Activated T-cell treated with anti-CD3 and anti-CD28 coated beads, Interleukin-2, amount 50 U/mL, for 24 hours (primary cell): ENCODE measurements around the gene HBEGF.

Source experiments
- DNase-seq: peaks from one replicate; pipeline ENCODE4 v3.0.0-alpha.2; 2020
- H3K27ac Mint-ChIP-seq: 2 replicates; pipeline ENCODE4 v1.8.0; 2020; ENCODE audit warnings: mild to moderate bottlenecking, mixed read lengths
- H3K27me3 Mint-ChIP-seq: 2 replicates; pipeline ENCODE4 v1.8.0; 2020; ENCODE audit warnings: mixed read lengths
- H3K36me3 Mint-ChIP-seq: 2 replicates; pipeline ENCODE4 v1.8.0; 2020; ENCODE audit warnings: low read depth, mixed read lengths
- H3K4me1 Mint-ChIP-seq: 2 replicates; pipeline ENCODE4 v1.8.0; 2020; ENCODE audit warnings: low read depth, mixed read lengths
- H3K4me3 Mint-ChIP-seq: 2 replicates; pipeline ENCODE4 v1.8.0; 2020; ENCODE audit warnings: mild to moderate bottlenecking, moderate library complexity, mixed read lengths
- H3K9me3 Mint-ChIP-seq: 2 replicates; pipeline ENCODE4 v1.8.0; 2020; ENCODE audit warnings: mixed read lengths

HBEGF gene

DNA sequence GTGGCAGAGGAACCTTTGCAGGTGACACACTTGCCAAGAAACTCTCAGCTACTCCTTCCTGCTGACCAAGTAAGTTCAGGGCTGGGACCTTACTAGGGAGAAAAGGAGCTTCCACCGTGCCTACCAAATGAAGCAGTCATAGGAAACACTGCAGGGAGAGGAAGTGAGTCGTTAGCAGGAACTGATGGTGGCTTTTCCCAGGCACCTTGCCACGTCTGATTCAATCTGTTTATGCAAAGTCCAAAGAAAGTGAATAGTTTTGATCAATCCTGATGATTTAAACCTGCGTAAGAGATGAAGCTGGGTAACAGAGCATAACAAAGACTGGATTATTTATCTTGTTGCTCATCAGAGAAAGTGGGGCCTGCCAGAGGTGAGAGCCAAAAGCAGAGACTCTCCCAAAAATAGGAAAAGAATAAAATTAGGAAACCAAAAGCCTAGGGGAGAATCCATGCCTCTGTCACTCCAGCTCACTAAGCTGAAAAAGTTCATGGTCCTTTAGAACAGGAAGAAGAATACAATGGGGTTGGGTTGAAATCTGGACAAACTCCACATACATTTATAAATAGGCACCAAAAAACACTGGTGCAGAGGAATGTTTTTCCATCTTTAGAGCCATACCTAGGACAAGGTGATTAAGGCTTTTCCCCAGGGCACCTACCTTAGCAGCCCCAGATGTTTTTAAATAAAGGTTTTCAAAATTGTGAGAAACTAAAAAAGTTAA lies 34.2 kb downstream of the HBEGF start:
- no peak overlapping the region for H3K27ac Mint-ChIP-seq

DNA sequence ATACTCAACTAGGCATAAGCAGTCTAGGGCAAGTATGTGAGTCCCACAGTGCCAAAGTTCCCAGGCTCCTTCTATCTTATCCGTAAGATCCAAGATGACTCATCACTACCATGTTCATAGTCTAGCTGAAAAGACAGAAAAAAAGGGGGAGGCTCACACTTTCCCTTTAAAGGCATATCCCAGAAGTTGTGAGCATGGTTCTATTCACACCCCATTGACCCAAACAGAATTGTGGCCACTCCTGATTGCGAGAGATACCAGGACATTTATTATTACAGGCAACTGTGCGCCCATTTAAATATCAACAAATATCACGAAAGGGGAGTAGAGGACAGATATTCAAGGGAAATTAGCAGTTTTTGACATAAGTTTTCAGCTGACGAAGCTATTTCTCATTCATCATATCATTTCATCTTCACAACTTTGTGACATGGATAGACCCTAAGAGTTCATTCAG lies 35.4 kb downstream of the HBEGF start:
- Mint-ChIP-seq H3K27ac (no peak overlapping the region), H3K9me3 (no peaks in the 10 kb centered on the region), H3K4me3 (no peak overlapping the region), H3K27me3 (no peaks in the 10 kb centered on the region), H3K4me1 (peaks cover 4% of the 10 kb centered on the region), H3K36me3 (no peaks in the 10 kb centered on the region)
- no peak for DNase-seq

More for the DNA sequence above, 34.2 kb downstream of the HBEGF start:
- no peaks in the 10 kb centered on the region for H3K9me3 Mint-ChIP-seq
- no peak overlapping the region for H3K4me3 Mint-ChIP-seq
- DNase-seq = no peak
- H3K27me3 Mint-ChIP-seq = no peaks in the 10 kb centered on the region
- peaks cover 4% of the 10 kb centered on the region for H3K4me1 Mint-ChIP-seq
- H3K36me3 Mint-ChIP-seq = no peaks in the 10 kb centered on the region

GRCh38 chr5:140310434-140310833 lies 36.0 kb downstream of the HBEGF start:
- Mint-ChIP-seq H3K27me3 (no peaks in the 10 kb centered on the region), H3K36me3 (no peaks in the 10 kb centered on the region), H3K27ac (no peak overlapping the region), H3K4me1 (peaks cover 4% of the 10 kb centered on the region), H3K9me3 (no peaks in the 10 kb centered on the region), H3K4me3 (no peak overlapping the region)
- DNase-seq = no peak

DNA sequence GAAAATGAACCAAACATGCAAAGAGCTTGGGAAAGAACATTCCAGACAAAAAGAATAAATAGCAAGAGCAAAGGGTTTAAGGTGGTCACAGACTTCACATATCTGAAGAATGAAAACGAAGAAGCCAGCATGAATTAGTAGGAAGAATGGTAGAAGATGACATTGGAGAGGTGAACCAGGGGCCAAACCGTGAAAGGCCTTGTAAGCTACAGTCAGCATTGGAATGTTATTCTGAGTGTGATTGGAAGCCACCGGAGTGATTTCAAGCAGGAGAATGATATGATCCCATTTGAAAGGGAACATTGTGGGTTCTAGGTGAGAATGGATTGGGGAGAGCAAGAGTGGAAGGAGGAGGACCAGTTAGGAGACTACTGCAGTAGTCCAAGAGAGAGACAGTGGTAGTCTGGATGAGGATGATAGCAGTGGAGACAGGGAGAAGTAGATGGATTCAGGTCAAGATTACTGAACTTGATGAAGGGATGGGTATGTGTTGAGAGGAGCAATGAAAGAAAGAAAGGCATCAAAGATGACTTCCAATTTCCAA lies 36.6 kb downstream of the HBEGF start:
- DNase-seq = no peak
- Mint-ChIP-seq H3K4me3 (no peak overlapping the region), H3K9me3 (no peaks in the 10 kb centered on the region), H3K27me3 (no peaks in the 10 kb centered on the region), H3K36me3 (no peaks in the 10 kb centered on the region), H3K27ac (no peak overlapping the region), H3K4me1 (peaks cover 4% of the 10 kb centered on the region)

GRCh38 chr5:140305471-140305870 lies 40.9 kb downstream of the HBEGF start:
- no peak for DNase-seq
- Mint-ChIP-seq H3K27ac (no peak overlapping the region), H3K9me3 (no peaks in the 10 kb centered on the region), H3K4me1 (peaks cover 23% of the 10 kb centered on the region), H3K27me3 (no peaks in the 10 kb centered on the region), H3K36me3 (peaks cover 13% of the 10 kb centered on the region), H3K4me3 (no peak overlapping the region)

- peaks cover 30% of the 10 kb centered on the region for H3K4me1 Mint-ChIP-seq
- peaks cover 27% of the 10 kb centered on the region for H3K36me3 Mint-ChIP-seq
- H3K27ac Mint-ChIP-seq = no peak overlapping the region
- DNase-seq = no peak
- H3K9me3 Mint-ChIP-seq = no peaks in the 10 kb centered on the region
- H3K4me3 Mint-ChIP-seq = no peak overlapping the region
- no peaks in the 10 kb centered on the region for H3K27me3 Mint-ChIP-seq
Measured at GRCh38 chr5:140303966-140304365, 42.4 kb downstream of the HBEGF start.

GRCh38 chr5:140302786-140303639 lies 43.4 kb downstream of the HBEGF start, which contains the start of gene PFDN1:
Gene PFDN1 (minus strand): TSS chr5:140303101. CDS start chr5:140303073, 28 bp downstream.
- Mint-ChIP-seq H3K4me1 (peaks cover 35% of the 10 kb centered on the region), H3K27ac (peak within 1 kb of the TSS; percentile 97), H3K9me3 (no peaks in the 10 kb centered on the region), H3K4me3 (peak within 1 kb of the TSS; percentile 97), H3K36me3 (peaks cover 33% of the 10 kb centered on the region), H3K27me3 (no peaks in the 10 kb centered on the region)
- peak; percentile 89 for DNase-seq

DNA sequence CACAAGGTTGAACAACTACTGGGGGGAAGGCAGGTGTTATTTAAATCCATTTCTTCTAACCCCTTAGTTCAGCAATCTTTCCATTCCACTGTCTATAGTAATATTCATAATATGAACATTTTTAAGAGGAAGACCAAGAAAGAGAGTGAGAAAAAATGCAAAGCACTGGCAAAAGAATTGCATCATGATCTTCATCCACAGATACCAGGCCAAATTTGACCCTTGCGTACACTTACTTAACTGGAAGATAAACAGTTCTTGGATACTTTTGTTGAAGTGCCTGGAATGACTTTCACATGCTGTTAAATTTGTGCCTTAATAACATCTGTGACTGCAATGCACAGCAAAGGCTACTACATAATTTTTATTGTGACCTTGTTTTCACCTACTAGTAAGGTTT lies 45.3 kb downstream of the HBEGF start:
- peaks cover 48% of the 10 kb centered on the region for H3K36me3 Mint-ChIP-seq
- H3K27me3 Mint-ChIP-seq = no peaks in the 10 kb centered on the region
- no peak overlapping the region for H3K27ac Mint-ChIP-seq
- H3K9me3 Mint-ChIP-seq = no peaks in the 10 kb centered on the region
- DNase-seq = no peak
- peaks cover 51% of the 10 kb centered on the region for H3K4me1 Mint-ChIP-seq
- H3K4me3 Mint-ChIP-seq = peak overlapping the region; percentile 97

- Mint-ChIP-seq H3K4me3 (no peak overlapping the region), H3K9me3 (no peaks in the 10 kb centered on the region), H3K4me1 (peaks cover 66% of the 10 kb centered on the region), H3K36me3 (peaks cover 52% of the 10 kb centered on the region), H3K27ac (peak overlapping the region; percentile 26), H3K27me3 (no peaks in the 10 kb centered on the region)
- no peak for DNase-seq
Measured at GRCh38 chr5:140299056-140299455, 47.3 kb downstream of the HBEGF start.

- H3K27me3 Mint-ChIP-seq = no peaks in the 10 kb centered on the region
- no peak for DNase-seq
- H3K4me3 Mint-ChIP-seq = no peak overlapping the region
- H3K4me1 Mint-ChIP-seq = peaks cover 70% of the 10 kb centered on the region
- H3K9me3 Mint-ChIP-seq = no peaks in the 10 kb centered on the region
- H3K27ac Mint-ChIP-seq = peak overlapping the region; percentile 18
- peaks cover 51% of the 10 kb centered on the region for H3K36me3 Mint-ChIP-seq
Measured at GRCh38 chr5:140298183-140298601, 48.2 kb downstream of the HBEGF start.

DNA sequence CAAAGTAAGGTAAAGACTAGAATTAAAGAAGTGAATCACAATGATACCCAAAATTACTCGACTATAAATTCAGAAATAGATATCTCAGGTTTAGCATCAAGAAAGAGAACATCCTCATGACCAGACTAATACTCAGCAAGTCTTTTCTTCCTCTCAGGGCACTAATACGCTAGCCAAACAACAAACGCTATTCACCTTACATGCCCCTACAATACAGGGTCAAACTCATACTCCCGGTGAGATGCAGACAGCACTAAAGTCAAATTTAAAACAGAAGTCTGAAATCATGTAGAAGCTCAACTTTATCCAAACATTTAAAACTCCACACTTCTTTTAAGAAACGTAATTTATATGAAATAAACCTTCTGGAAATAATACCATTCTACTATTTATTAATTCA lies 49.1 kb downstream of the HBEGF start:
- Mint-ChIP-seq H3K9me3 (no peaks in the 10 kb centered on the region), H3K27me3 (no peaks in the 10 kb centered on the region), H3K4me1 (peaks cover 74% of the 10 kb centered on the region), H3K4me3 (no peak overlapping the region), H3K27ac (no peak overlapping the region), H3K36me3 (peaks cover 44% of the 10 kb centered on the region)
- DNase-seq = no peak

- no peaks in the 10 kb centered on the region for H3K27me3 Mint-ChIP-seq
- DNase-seq = no peak
- no peak overlapping the region for H3K27ac Mint-ChIP-seq
- peaks cover 46% of the 10 kb centered on the region for H3K36me3 Mint-ChIP-seq
- no peak overlapping the region for H3K4me3 Mint-ChIP-seq
- H3K9me3 Mint-ChIP-seq = no peaks in the 10 kb centered on the region
- H3K4me1 Mint-ChIP-seq = peaks cover 70% of the 10 kb centered on the region
Measured at GRCh38 chr5:140296289-140296688, 50.1 kb downstream of the HBEGF start.

- Mint-ChIP-seq H3K36me3 (peaks cover 43% of the 10 kb centered on the region), H3K4me3 (no peak overlapping the region), H3K4me1 (peaks cover 69% of the 10 kb centered on the region), H3K27me3 (no peaks in the 10 kb centered on the region), H3K9me3 (no peaks in the 10 kb centered on the region), H3K27ac (no peak overlapping the region)
- no peak for DNase-seq
Measured at GRCh38 chr5:140295414-140295813, 51.0 kb downstream of the HBEGF start.

- no peak overlapping the region for H3K4me3 Mint-ChIP-seq
- H3K27ac Mint-ChIP-seq = no peak overlapping the region
- H3K27me3 Mint-ChIP-seq = no peaks in the 10 kb centered on the region
- DNase-seq = no peak
- peaks cover 69% of the 10 kb centered on the region for H3K4me1 Mint-ChIP-seq
- H3K36me3 Mint-ChIP-seq = peaks cover 37% of the 10 kb centered on the region
- H3K9me3 Mint-ChIP-seq = no peaks in the 10 kb centered on the region
Measured at GRCh38 chr5:140294753-140295152, 51.6 kb downstream of the HBEGF start.

DNA sequence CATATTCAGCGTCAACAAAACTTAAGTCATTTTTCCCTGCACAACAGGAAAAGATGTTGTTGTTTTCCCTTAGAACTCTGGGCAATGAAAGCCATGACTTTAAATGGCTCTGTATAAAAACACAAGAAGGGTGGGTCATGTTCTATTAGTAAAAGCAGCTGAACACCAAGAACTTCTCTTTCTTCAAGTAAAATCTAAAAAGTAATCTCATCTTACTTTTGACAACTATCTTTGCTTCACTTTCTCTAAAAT lies 52.6 kb downstream of the HBEGF start:
- Mint-ChIP-seq H3K27me3 (no peaks in the 10 kb centered on the region), H3K9me3 (no peaks in the 10 kb centered on the region), H3K27ac (no peak overlapping the region), H3K4me1 (peaks cover 69% of the 10 kb centered on the region), H3K36me3 (peaks cover 28% of the 10 kb centered on the region), H3K4me3 (no peak overlapping the region)
- no peak for DNase-seq
